ENCODE measurements around the gene ARHGEF6. TPM values are rescaled to one million over a fixed set of nuclear protein-coding genes. Genes with fewer than 3 reads are reported as not detected.
"Not testable (repeated sequence)": the region's sequence is repeated elsewhere in the genome, so short reads cannot be mapped to it uniquely, and the experiment has no call there.

The ARHGEF6 gene
- total RNA-seq, 2 experiments from 2014 or later = 50.8 to 64.5 TPM

- CTCF ChIA-PET (ENCODE audit: unreplicated experiment); H3K27ac ChIP-seq (ENCODE audit: low read depth, low read length, poor library complexity, severe bottlenecking); H3K4me2 ChIP-seq (ENCODE audit: low read length); H3K9me2 ChIP-seq (ENCODE audit: insufficient read depth, low read length); BruUV-seq (replicated peaks); H3K79me2 ChIP-seq (ENCODE audit: insufficient read depth, low read depth, low read length); H3K9me3 ChIP-seq (ENCODE audit: low read length); H3K4me3 ChIP-seq (ENCODE audit: low read depth, low read length, poor library complexity, severe bottlenecking); H3K4me1 ChIP-seq (ENCODE audit: insufficient read depth, low read length, poor library complexity, severe bottlenecking); H4K20me1 ChIP-seq (ENCODE audit: insufficient read depth, low read length); DNase-seq (ENCODE audit: low spot score); H2AFZ ChIP-seq (ENCODE audit: low read length); H3K36me3 ChIP-seq (ENCODE audit: insufficient read depth, low read length); intact Hi-C loops (cut with micrococcal nuclease; ENCODE audit: unreplicated experiment): not testable (repeated sequence)
- POLR2A ChIA-PET = interaction anchor here (1.2 kb wide), 1 partner anchor 12 kb away, joined by 3 read pairs; no protein-coding TSS in a partner anchor
Measured at GRCh38 chrX:136794660-136795059, 13.9 kb upstream of the ARHGEF6 start.

GRCh38 chrX:136794080-136794479 is 13.3 kb upstream of the ARHGEF6 start:
- POLR2A ChIA-PET = interaction anchor here (1.2 kb wide), 1 partner anchor 12 kb away, joined by 3 read pairs; no protein-coding TSS in a partner anchor
- peaks cover 8% of the 10 kb centered on the region for H3K4me1 ChIP-seq (ENCODE audit: insufficient read depth, low read length, poor library complexity, severe bottlenecking)
- CTCF ChIA-PET (ENCODE audit: unreplicated experiment) = no interaction called here

GRCh38 chrX:136789856-136790255 is 9.1 kb upstream of the ARHGEF6 start:
- Histone ChIP-seq H3K4me3 (ENCODE audit: low read depth, low read length, poor library complexity, severe bottlenecking) (no peak overlapping the region), H3K36me3 (ENCODE audit: insufficient read depth, low read length) (no peaks in the 10 kb centered on the region), H4K20me1 (ENCODE audit: insufficient read depth, low read length) (no peaks in the 10 kb centered on the region), H3K79me2 (ENCODE audit: insufficient read depth, low read depth, low read length) (no peaks in the 10 kb centered on the region), H3K27ac (ENCODE audit: low read depth, low read length, poor library complexity, severe bottlenecking) (no peak overlapping the region), H3K9me3 (ENCODE audit: low read length) (no peaks in the 10 kb centered on the region), H2AFZ (ENCODE audit: low read length) (no peak overlapping the region), H3K9me2 (ENCODE audit: insufficient read depth, low read length) (no peaks in the 10 kb centered on the region), H3K4me1 (ENCODE audit: insufficient read depth, low read length, poor library complexity, severe bottlenecking) (no peaks in the 10 kb centered on the region), H3K4me2 (ENCODE audit: low read length) (no peak overlapping the region)
- ChIA-PET POLR2A (no interaction called here), CTCF (ENCODE audit: unreplicated experiment) (no interaction called here)
- TF ChIP-seq CTCF (conservative IDR thresholded peaks at IDR 0.05; ENCODE audit: low read length) = no peak
- no peak for TF ChIP-seq EZH2phosphoT487 (IDR thresholded peaks at IDR 0.05; ENCODE audit: borderline replicate concordance, low read depth, low read length)
- intact Hi-C loops (cut with micrococcal nuclease; ENCODE audit: unreplicated experiment) = loop anchor here (10.0 kb wide), 1 partner anchor 815 kb away; the partner anchor contains the start of gene MMGT1
- no TSS peak for BruUV-seq (replicated peaks)
- DNase-seq (ENCODE audit: low spot score) = no peak

More at GRCh38 chrX:136794080-136794479, 13.3 kb upstream of the ARHGEF6 start:
- no peaks in the 10 kb centered on the region for H3K9me2 ChIP-seq (ENCODE audit: insufficient read depth, low read length)
- no peak overlapping the region for H3K4me2 ChIP-seq (ENCODE audit: low read length)
- no peaks in the 10 kb centered on the region for H3K9me3 ChIP-seq (ENCODE audit: low read length)
- no peaks in the 10 kb centered on the region for H4K20me1 ChIP-seq (ENCODE audit: insufficient read depth, low read length)
- H3K79me2 ChIP-seq (ENCODE audit: insufficient read depth, low read depth, low read length) = no peaks in the 10 kb centered on the region
- H3K4me3 ChIP-seq (ENCODE audit: low read depth, low read length, poor library complexity, severe bottlenecking) = no peak overlapping the region
- H3K36me3 ChIP-seq (ENCODE audit: insufficient read depth, low read length) = no peaks in the 10 kb centered on the region
- H3K27ac ChIP-seq (ENCODE audit: low read depth, low read length, poor library complexity, severe bottlenecking) = no peak overlapping the region
- no peak for DNase-seq (ENCODE audit: low spot score)
- no peak for TF ChIP-seq CTCF (conservative IDR thresholded peaks at IDR 0.05; ENCODE audit: low read length)
- no peak for TF ChIP-seq EZH2phosphoT487 (IDR thresholded peaks at IDR 0.05; ENCODE audit: borderline replicate concordance, low read depth, low read length)
- H2AFZ ChIP-seq (ENCODE audit: low read length) = no peak overlapping the region
- no TSS peak for BruUV-seq (replicated peaks)
- intact Hi-C loops (cut with micrococcal nuclease; ENCODE audit: unreplicated experiment) = no loop called here
